ENCODE data around the gene TECR. TPM values are rescaled to one million over a fixed set of nuclear protein-coding genes. Genes with fewer than 3 reads are reported as not detected.

TECR gene
- total and polyA plus RNA-seq, 2 of the 13 experiments (the other 11 are each of a cell fraction or from before 2014, with no cell fraction given) = 54.9 to 121 TPM

GRCh38 chr19:14529254-14530004, at the start of gene TECR (continued):
- peak; percentile 42; the same call in 1 of the 2 replicates for TF ChIP-seq ZNF512B (CRISPR knock-in tag; IDR thresholded peaks at IDR 0.05; ENCODE audit: borderline replicate concordance)
- peak; percentile 82; the same call in 1 of the 2 replicates for TF ChIP-seq TIGD3 (CRISPR knock-in tag; IDR thresholded peaks at IDR 0.05; ENCODE audit: borderline replicate concordance)
- TF ChIP-seq ELF1 (CRISPR knock-in tag; IDR thresholded peaks at IDR 0.05) = peak; percentile 36; the same call in 1 of the 2 replicates
- TF ChIP-seq, protein P1, sequence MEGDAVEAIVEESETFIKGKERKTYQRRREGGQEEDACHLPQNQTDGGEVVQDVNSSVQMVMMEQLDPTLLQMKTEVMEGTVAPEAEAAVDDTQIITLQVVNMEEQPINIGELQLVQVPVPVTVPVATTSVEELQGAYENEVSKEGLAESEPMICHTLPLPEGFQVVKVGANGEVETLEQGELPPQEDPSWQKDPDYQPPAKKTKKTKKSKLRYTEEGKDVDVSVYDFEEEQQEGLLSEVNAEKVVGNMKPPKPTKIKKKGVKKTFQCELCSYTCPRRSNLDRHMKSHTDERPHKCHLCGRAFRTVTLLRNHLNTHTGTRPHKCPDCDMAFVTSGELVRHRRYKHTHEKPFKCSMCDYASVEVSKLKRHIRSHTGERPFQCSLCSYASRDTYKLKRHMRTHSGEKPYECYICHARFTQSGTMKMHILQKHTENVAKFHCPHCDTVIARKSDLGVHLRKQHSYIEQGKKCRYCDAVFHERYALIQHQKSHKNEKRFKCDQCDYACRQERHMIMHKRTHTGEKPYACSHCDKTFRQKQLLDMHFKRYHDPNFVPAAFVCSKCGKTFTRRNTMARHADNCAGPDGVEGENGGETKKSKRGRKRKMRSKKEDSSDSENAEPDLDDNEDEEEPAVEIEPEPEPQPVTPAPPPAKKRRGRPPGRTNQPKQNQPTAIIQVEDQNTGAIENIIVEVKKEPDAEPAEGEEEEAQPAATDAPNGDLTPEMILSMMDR (CRISPR knock-in tag; IDR thresholded peaks at IDR 0.05) = 0 out of 2 replicates have a peak, but pooled peaks have one; percentile 12
- TF ChIP-seq KLF16 (CRISPR knock-in tag; IDR thresholded peaks at IDR 0.05) = 0 out of 4 replicates have a peak, but pooled peaks of 1 of the 2 experiments have one; percentile 29
- peak; percentile 92; the same call in 1 of the 2 replicates for TF ChIP-seq ZMYM4 (CRISPR knock-in tag; IDR thresholded peaks at IDR 0.05)
- peak; percentile 30; the same call in 1 of the 2 replicates for TF ChIP-seq ZBTB7A (CRISPR knock-in tag; IDR thresholded peaks at IDR 0.05)
- TF ChIP-seq STAG1 (CRISPR knock-in tag; IDR thresholded peaks at IDR 0.05) = no peak
- no peak for TF ChIP-seq DNMT3B (CRISPR knock-in tag; conservative IDR thresholded peaks at IDR 0.05)
- TF ChIP-seq KLF9 (CRISPR knock-in tag; IDR thresholded peaks at IDR 0.05; ENCODE audit: low read depth) = peak; percentile 79
- TF ChIP-seq, protein P2, sequence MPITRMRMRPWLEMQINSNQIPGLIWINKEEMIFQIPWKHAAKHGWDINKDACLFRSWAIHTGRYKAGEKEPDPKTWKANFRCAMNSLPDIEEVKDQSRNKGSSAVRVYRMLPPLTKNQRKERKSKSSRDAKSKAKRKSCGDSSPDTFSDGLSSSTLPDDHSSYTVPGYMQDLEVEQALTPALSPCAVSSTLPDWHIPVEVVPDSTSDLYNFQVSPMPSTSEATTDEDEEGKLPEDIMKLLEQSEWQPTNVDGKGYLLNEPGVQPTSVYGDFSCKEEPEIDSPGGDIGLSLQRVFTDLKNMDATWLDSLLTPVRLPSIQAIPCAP (CRISPR knock-in tag; IDR thresholded peaks at IDR 0.05; ENCODE audit: low read depth) = no peak
- TF ChIP-seq, protein P3, sequence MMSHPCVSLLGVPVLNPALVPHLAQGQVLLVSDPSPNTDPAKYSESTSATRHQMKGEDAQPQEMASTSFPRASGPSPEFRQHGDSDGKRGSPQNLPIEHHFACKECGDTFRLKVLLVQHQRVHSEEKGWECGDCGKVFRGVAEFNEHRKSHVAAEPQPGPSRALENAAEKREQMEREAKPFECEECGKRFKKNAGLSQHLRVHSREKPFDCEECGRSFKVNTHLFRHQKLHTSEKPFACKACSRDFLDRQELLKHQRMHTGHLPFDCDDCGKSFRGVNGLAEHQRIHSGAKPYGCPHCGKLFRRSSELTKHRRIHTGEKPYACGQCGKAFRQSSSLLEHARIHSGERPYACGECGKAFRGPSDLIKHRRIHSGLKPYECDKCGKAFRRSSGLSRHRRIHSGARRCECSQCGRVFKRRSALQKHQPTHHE (CRISPR knock-in tag; IDR thresholded peaks at IDR 0.05; ENCODE audit: borderline replicate concordance) = peak; percentile 76; the same call in 1 of the 2 replicates
- TF ChIP-seq ZNF382 (CRISPR knock-in tag; IDR thresholded peaks at IDR 0.05; ENCODE audit: borderline replicate concordance) = no peak
- TF ChIP-seq SIX4 (CRISPR knock-in tag; IDR thresholded peaks at IDR 0.05) = no peak
- no peak for TF ChIP-seq ZNF503 (CRISPR knock-in tag; IDR thresholded peaks at IDR 0.05)
- peak; percentile 32; the same call in 1 of the 2 replicates for TF ChIP-seq MIXL1 (CRISPR knock-in tag; IDR thresholded peaks at IDR 0.05)
- no peak for TF ChIP-seq JARID2 (CRISPR knock-in tag; IDR thresholded peaks at IDR 0.05; ENCODE audit: insufficient replicate concordance)
